ENCODE data around the gene TAAR1. TPM values are rescaled to one million over a fixed set of nuclear protein-coding genes. Genes with fewer than 3 reads are reported as not detected.
"Not testable (repeated sequence)": the region's sequence is repeated elsewhere in the genome, so short reads cannot be mapped to it uniquely, and the experiment has no call there.

Gene TAAR1
- total and polyA plus RNA-seq, 2 donors, result 0.05 TPM; not detected in 1

- no peak for DNase-seq (ENCODE audit: low read depth in 6 of 9, low spot score in 9 of 9)
- no peaks in the 10 kb centered on the region for H3K36me3 ChIP-seq (ENCODE audit: control insufficient read depth in 2 of 2, insufficient read depth in 2 of 2, low read length in 1 of 2)
- no peaks in the 10 kb centered on the region for H3K27me3 ChIP-seq (ENCODE audit: control insufficient read depth in 2 of 2, insufficient read depth in 1 of 2, low read length in 1 of 2)
- WGBS, result 80% methylated on average over 6 of the region's 7 CpGs
- no peak overlapping the region for H3K4me3 ChIP-seq (ENCODE audit: low read length in 2 of 2)
- H3K9me3 ChIP-seq (ENCODE audit: control insufficient read depth in 2 of 2, insufficient read depth in 1 of 2, low read length in 1 of 2), result no peaks in the 10 kb centered on the region
- no peaks in the 10 kb centered on the region for H3K4me1 ChIP-seq (ENCODE audit: control insufficient read depth in 2 of 2, insufficient read depth in 2 of 2, low read length in 2 of 2)
- no peak overlapping the region for H3K27ac ChIP-seq (ENCODE audit: low read depth in 1 of 2, low read length in 1 of 2)
Observed at GRCh38 chr6:132614554-132614953, 44.4 kb downstream of the TAAR1 start.

DNA sequence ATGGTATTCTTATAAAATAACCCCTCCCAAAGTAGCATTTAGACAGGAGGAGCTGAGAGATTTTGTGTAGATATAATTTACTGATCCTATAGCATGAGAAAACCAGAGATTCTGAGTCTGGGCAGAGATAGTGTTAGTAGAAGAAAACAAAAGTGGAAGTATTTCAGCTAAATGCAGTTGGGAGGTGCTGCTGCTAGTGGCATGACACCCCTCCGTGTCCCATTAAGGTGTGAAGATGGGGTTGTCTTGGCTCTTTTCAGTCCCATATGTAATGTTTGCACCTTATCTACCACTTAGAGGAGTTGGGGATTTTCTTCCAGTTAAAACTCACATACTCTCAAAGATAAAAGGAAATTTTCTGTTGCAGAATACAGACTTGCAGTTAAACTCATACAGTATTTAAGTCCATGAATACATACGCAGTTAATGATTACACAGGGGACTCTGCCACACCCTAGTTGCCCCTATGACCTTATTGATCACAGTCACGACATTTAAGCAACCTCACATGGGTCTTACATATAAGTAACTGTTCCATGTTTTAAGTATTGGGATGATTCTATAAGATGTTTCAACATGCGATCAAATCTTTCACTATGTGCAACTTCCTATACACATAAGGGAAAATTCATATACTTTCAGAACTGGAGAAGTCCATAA, 46.4 kb downstream of the TAAR1 start:
- DNase-seq (ENCODE audit: low read depth in 6 of 9, low spot score in 9 of 9), result no peak
- 72% methylated on average over 4 of the region's 4 CpGs for WGBS
- no peak overlapping the region for H3K27ac ChIP-seq (ENCODE audit: low read depth in 1 of 2, low read length in 1 of 2)
- H3K4me3 ChIP-seq (ENCODE audit: low read length in 2 of 2), result no peak overlapping the region
- H3K27me3 ChIP-seq (ENCODE audit: control insufficient read depth in 2 of 2, insufficient read depth in 1 of 2, low read length in 1 of 2), result no peaks in the 10 kb centered on the region
- no peaks in the 10 kb centered on the region for H3K36me3 ChIP-seq (ENCODE audit: control insufficient read depth in 2 of 2, insufficient read depth in 2 of 2, low read length in 1 of 2)
- H3K4me1 ChIP-seq (ENCODE audit: control insufficient read depth in 2 of 2, insufficient read depth in 2 of 2, low read length in 2 of 2), result no peaks in the 10 kb centered on the region
- H3K9me3 ChIP-seq (ENCODE audit: control insufficient read depth in 2 of 2, insufficient read depth in 1 of 2, low read length in 1 of 2), result no peaks in the 10 kb centered on the region

GRCh38 chr6:132611616-132612015, 47.4 kb downstream of the TAAR1 start:
- no peaks in the 10 kb centered on the region for H3K4me1 ChIP-seq (ENCODE audit: control insufficient read depth in 2 of 2, insufficient read depth in 2 of 2, low read length in 2 of 2)
- H3K4me3 ChIP-seq (ENCODE audit: low read length in 2 of 2), result no peak overlapping the region
- no peaks in the 10 kb centered on the region for H3K27me3 ChIP-seq (ENCODE audit: control insufficient read depth in 2 of 2, insufficient read depth in 1 of 2, low read length in 1 of 2)
- DNase-seq (ENCODE audit: low read depth in 6 of 9, low spot score in 9 of 9), result no peak
- H3K36me3 ChIP-seq (ENCODE audit: control insufficient read depth in 2 of 2, insufficient read depth in 2 of 2, low read length in 1 of 2), result no peaks in the 10 kb centered on the region
- H3K9me3 ChIP-seq (ENCODE audit: control insufficient read depth in 2 of 2, insufficient read depth in 1 of 2, low read length in 1 of 2), result no peaks in the 10 kb centered on the region
- H3K27ac ChIP-seq (ENCODE audit: low read depth in 1 of 2, low read length in 1 of 2), result no peak overlapping the region
- WGBS, result 97% methylated on average over 2 of the region's 2 CpGs

GRCh38 chr6:132607544-132608233, 51.3 kb downstream of the TAAR1 start:
- no peak for DNase-seq (ENCODE audit: low read depth in 6 of 9, low spot score in 9 of 9)
- no peak overlapping the region for H3K27ac ChIP-seq (ENCODE audit: low read depth in 1 of 2, low read length in 1 of 2)
- H3K4me1 ChIP-seq (ENCODE audit: control insufficient read depth in 2 of 2, insufficient read depth in 2 of 2, low read length in 2 of 2), result no peaks in the 10 kb centered on the region
- WGBS, result 94% methylated on average over 5 of the region's 5 CpGs
- H3K27me3 ChIP-seq (ENCODE audit: control insufficient read depth in 2 of 2, insufficient read depth in 1 of 2, low read length in 1 of 2), result no peaks in the 10 kb centered on the region
- H3K4me3 ChIP-seq (ENCODE audit: low read length in 2 of 2), result no peak overlapping the region
- no peaks in the 10 kb centered on the region for H3K9me3 ChIP-seq (ENCODE audit: control insufficient read depth in 2 of 2, insufficient read depth in 1 of 2, low read length in 1 of 2)
- no peaks in the 10 kb centered on the region for H3K36me3 ChIP-seq (ENCODE audit: control insufficient read depth in 2 of 2, insufficient read depth in 2 of 2, low read length in 1 of 2)

GRCh38 chr6:132604635-132605152, 54.3 kb downstream of the TAAR1 start:
- H3K4me1 ChIP-seq (ENCODE audit: control insufficient read depth in 2 of 2, insufficient read depth in 2 of 2, low read length in 2 of 2), result no peaks in the 10 kb centered on the region
- H3K36me3 ChIP-seq (ENCODE audit: control insufficient read depth in 2 of 2, insufficient read depth in 2 of 2, low read length in 1 of 2), result no peaks in the 10 kb centered on the region
- no peak overlapping the region for H3K4me3 ChIP-seq (ENCODE audit: low read length in 2 of 2)
- no peak overlapping the region for H3K27ac ChIP-seq (ENCODE audit: low read depth in 1 of 2, low read length in 1 of 2)
- 91% methylated on average over 8 of the region's 8 CpGs for WGBS
- H3K9me3 ChIP-seq (ENCODE audit: control insufficient read depth in 2 of 2, insufficient read depth in 1 of 2, low read length in 1 of 2), result peaks cover 0 to 7% of the 10 kb centered on the region in 2 donors
- DNase-seq (ENCODE audit: low read depth in 6 of 9, low spot score in 9 of 9), result no peak
- no peaks in the 10 kb centered on the region for H3K27me3 ChIP-seq (ENCODE audit: control insufficient read depth in 2 of 2, insufficient read depth in 1 of 2, low read length in 1 of 2)

GRCh38 chr6:132600900-132601299, 58.1 kb downstream of the TAAR1 start:
- H3K9me3 ChIP-seq (ENCODE audit: control insufficient read depth in 2 of 2, insufficient read depth in 1 of 2, low read length in 1 of 2); H3K27ac ChIP-seq (ENCODE audit: low read depth in 1 of 2, low read length in 1 of 2); DNase-seq (ENCODE audit: low read depth in 6 of 9, low spot score in 9 of 9); H3K27me3 ChIP-seq (ENCODE audit: control insufficient read depth in 2 of 2, insufficient read depth in 1 of 2, low read length in 1 of 2); H3K4me1 ChIP-seq (ENCODE audit: control insufficient read depth in 2 of 2, insufficient read depth in 2 of 2, low read length in 2 of 2); H3K4me3 ChIP-seq (ENCODE audit: low read length in 2 of 2); H3K36me3 ChIP-seq (ENCODE audit: control insufficient read depth in 2 of 2, insufficient read depth in 2 of 2, low read length in 1 of 2): not testable (repeated sequence)

GRCh38 chr6:132598473-132598872, 60.5 kb downstream of the TAAR1 start:
- no peak overlapping the region for H3K4me3 ChIP-seq (ENCODE audit: low read length in 2 of 2)
- H3K4me1 ChIP-seq (ENCODE audit: control insufficient read depth in 2 of 2, insufficient read depth in 2 of 2, low read length in 2 of 2), result no peaks in the 10 kb centered on the region
- peaks cover 0 to 7% of the 10 kb centered on the region in 2 donors for H3K9me3 ChIP-seq (ENCODE audit: control insufficient read depth in 2 of 2, insufficient read depth in 1 of 2, low read length in 1 of 2)
- no peak for DNase-seq (ENCODE audit: low read depth in 6 of 9, low spot score in 9 of 9)
- no peaks in the 10 kb centered on the region for H3K27me3 ChIP-seq (ENCODE audit: control insufficient read depth in 2 of 2, insufficient read depth in 1 of 2, low read length in 1 of 2)
- WGBS, result 78% methylated on average over 3 of the region's 3 CpGs
- H3K36me3 ChIP-seq (ENCODE audit: control insufficient read depth in 2 of 2, insufficient read depth in 2 of 2, low read length in 1 of 2), result no peaks in the 10 kb centered on the region
- H3K27ac ChIP-seq (ENCODE audit: low read depth in 1 of 2, low read length in 1 of 2), result no peak overlapping the region

DNA sequence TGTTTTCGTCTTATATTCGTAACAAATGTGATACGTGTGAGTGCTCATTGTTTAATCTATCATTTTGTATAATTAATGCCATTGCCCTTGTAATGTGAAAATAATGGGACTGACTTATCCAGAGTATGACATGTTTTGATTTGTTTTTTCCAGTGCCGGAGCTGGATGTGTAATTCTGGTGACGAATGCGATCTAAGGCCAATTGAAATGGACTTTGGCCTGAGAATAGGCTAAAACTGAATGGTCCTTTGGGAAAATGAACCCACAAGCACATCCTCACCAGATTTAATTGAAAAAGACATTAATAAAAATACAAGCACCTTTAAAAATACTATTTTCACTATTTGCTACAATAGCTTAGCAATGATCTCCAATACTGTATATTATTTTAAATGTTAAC, 62.8 kb downstream of the TAAR1 start:
- no peak for DNase-seq (ENCODE audit: low read depth in 6 of 9, low spot score in 9 of 9)
- Histone ChIP-seq H3K9me3 (ENCODE audit: control insufficient read depth in 2 of 2, insufficient read depth in 1 of 2, low read length in 1 of 2) (peaks cover 0 to 7% of the 10 kb centered on the region in 2 donors), H3K4me1 (ENCODE audit: control insufficient read depth in 2 of 2, insufficient read depth in 2 of 2, low read length in 2 of 2) (no peaks in the 10 kb centered on the region), H3K4me3 (ENCODE audit: low read length in 2 of 2) (no peak overlapping the region), H3K27me3 (ENCODE audit: control insufficient read depth in 2 of 2, insufficient read depth in 1 of 2, low read length in 1 of 2) (no peaks in the 10 kb centered on the region), H3K27ac (ENCODE audit: low read depth in 1 of 2, low read length in 1 of 2) (no peak overlapping the region), H3K36me3 (ENCODE audit: control insufficient read depth in 2 of 2, insufficient read depth in 2 of 2, low read length in 1 of 2) (no peaks in the 10 kb centered on the region)
- 96% methylated on average over 6 of the region's 6 CpGs for WGBS

Measured in thymus (tissue), 11 donors.